Skin epidermis (tissue), 12 donors: ENCODE results near the gene CLASRP.

Experiments
- H3K27ac ChIP-seq, 21 experiments: fragments of 200-600 bp; sonication (generic) in 11 of 21; one replicate each; pipeline ENCODE4 v1.5.0; 2020; ENCODE audit warnings: mild to moderate bottlenecking in 3 of 21, inconsistent platforms in 2 of 21, moderate library complexity in 2 of 21
- H3K4me3 ChIP-seq, 7 experiments: fragments of 200-600 bp; sonication (generic) in 2 of 7; one replicate each; pipeline ENCODE4 v1.5.0; 2020; ENCODE audit warnings: inconsistent platforms in 2 of 7, mild to moderate bottlenecking in 2 of 7, moderate library complexity in 1 of 7

The CLASRP gene

GRCh38 chr19:45019187-45019586, 19.7 kb upstream of the CLASRP start:
- no peak overlapping the region for H3K4me3 ChIP-seq

GRCh38 chr19:45020071-45020470, 18.8 kb upstream of the CLASRP start:
- no peak overlapping the region for H3K27ac ChIP-seq
- no peak overlapping the region for H3K4me3 ChIP-seq

More at GRCh38 chr19:45019187-45019586, 19.7 kb upstream of the CLASRP start:
- H3K27ac ChIP-seq: no peak overlapping the region

- no peak overlapping the region for H3K4me3 ChIP-seq
- H3K27ac ChIP-seq: no peak overlapping the region
Observed at GRCh38 chr19:45021971-45022370, 16.9 kb upstream of the CLASRP start.

- Histone ChIP-seq H3K4me3 (no peak overlapping the region), H3K27ac (no peak overlapping the region)
Observed at GRCh38 chr19:45023048-45023447, 15.8 kb upstream of the CLASRP start.

GRCh38 chr19:45025264-45025663, 13.6 kb upstream of the CLASRP start:
- Histone ChIP-seq H3K4me3 (no peak overlapping the region), H3K27ac (no peak overlapping the region)

GRCh38 chr19:45027371-45027770, 11.5 kb upstream of the CLASRP start:
- H3K27ac ChIP-seq: no peak overlapping the region
- H3K4me3 ChIP-seq: no peak overlapping the region

GRCh38 chr19:45030825-45031224, 8.0 kb upstream of the CLASRP start:
- no peak overlapping the region for H3K4me3 ChIP-seq
- H3K27ac ChIP-seq: no peak overlapping the region

GRCh38 chr19:45032421-45032820, 6.4 kb upstream of the CLASRP start:
- H3K4me3 ChIP-seq: no peak overlapping the region
- no peak overlapping the region for H3K27ac ChIP-seq

- Histone ChIP-seq H3K27ac (no peak overlapping the region), H3K4me3 (no peak overlapping the region)
Observed at GRCh38 chr19:45035755-45036154, 3.1 kb upstream of the CLASRP start.

- H3K27ac ChIP-seq: peak overlapping the region in 3 of 21 experiments; percentile 95 to 99 (median 98)
- H3K4me3 ChIP-seq: no peak overlapping the region
Observed at GRCh38 chr19:45037393-45038169, 1.3 kb upstream of the CLASRP start.

GRCh38 chr19:45040059-45040771, 1.4 kb downstream of the CLASRP start:
- Histone ChIP-seq H3K4me3 (peak overlapping the region in 4 of 7 experiments; percentile 81 to 88 (median 86)), H3K27ac (peak overlapping the region in 16 of 21 experiments; percentile 47 to 100 (median 98))

- Histone ChIP-seq H3K4me3 (no peak overlapping the region), H3K27ac (peak overlapping the region in 12 of 21 experiments; percentile 12 to 99 (median 97))
Observed at GRCh38 chr19:45041125-45041524, 2.3 kb downstream of the CLASRP start.

GRCh38 chr19:45045671-45046353, 7.0 kb downstream of the CLASRP start:
- peak overlapping the region in 4 of 21 experiments; percentile 7 to 26 (median 14) for H3K27ac ChIP-seq
- no peak overlapping the region for H3K4me3 ChIP-seq

- no peak overlapping the region for H3K4me3 ChIP-seq
- peak overlapping the region in 3 of 21 experiments; percentile 7 to 21 (median 8) for H3K27ac ChIP-seq
Observed at GRCh38 chr19:45046355-45046754, 7.5 kb downstream of the CLASRP start.

- H3K27ac ChIP-seq: peak overlapping the region in 5 of 21 experiments; percentile 3 to 55 (median 13)
Observed at GRCh38 chr19:45047188-45047797, 8.4 kb downstream of the CLASRP start.

GRCh38 chr19:45049073-45049736, 10.4 kb downstream of the CLASRP start:
- H3K4me3 ChIP-seq: no peak overlapping the region
- peak overlapping the region in 2 of 21 experiments; percentile 24 to 34 for H3K27ac ChIP-seq

More at GRCh38 chr19:45047188-45047797, 8.4 kb downstream of the CLASRP start:
- H3K4me3 ChIP-seq: no peak overlapping the region

- peak overlapping the region in 2 of 21 experiments; percentile 24 to 34 for H3K27ac ChIP-seq
Observed at GRCh38 chr19:45050036-45050435, 11.2 kb downstream of the CLASRP start.

GRCh38 chr19:45051929-45052579, 13.2 kb downstream of the CLASRP start:
- Histone ChIP-seq H3K4me3 (no peak overlapping the region), H3K27ac (peak overlapping the region in 12 of 21 experiments; percentile 5 to 71 (median 30))

More at GRCh38 chr19:45050036-45050435, 11.2 kb downstream of the CLASRP start:
- no peak overlapping the region for H3K4me3 ChIP-seq

GRCh38 chr19:45056831-45057230, 18.0 kb downstream of the CLASRP start:
- H3K4me3 ChIP-seq: no peak overlapping the region
- H3K27ac ChIP-seq: peak overlapping the region in 1 of 21 experiments; percentile 9
